Panc1 (cell line): ENCODE data around the gene AFM.

ENCODE experiments used
- POLR2AphosphoS5 ChIP-seq: IDR thresholded peaks from 2 replicates; pipeline ENCODE4 v1.6.1; 2012; ENCODE audit warnings: mild to moderate bottlenecking, low read depth, low read length, moderate library complexity
- TF ChIP-seq, protein P1 (sequence below), 2 experiments: IDR thresholded peaks; 2 replicates each; pipeline ENCODE4 v1.6.1; 2011 to 2012; ENCODE audit warnings: low read depth in 2 of 2, control low read depth in 1 of 2, low read length in 1 of 2, mild to moderate bottlenecking in 1 of 2, moderate library complexity in 1 of 2; ENCODE audit not compliant: insufficient read depth in 1 of 2
- TF ChIP-seq, protein P2 (sequence below): fragments of 450-650 bp; IDR thresholded peaks from 2 replicates; pipeline ENCODE4 v1.5.1; 2017; ENCODE audit warnings: mild to moderate bottlenecking

DNA sequence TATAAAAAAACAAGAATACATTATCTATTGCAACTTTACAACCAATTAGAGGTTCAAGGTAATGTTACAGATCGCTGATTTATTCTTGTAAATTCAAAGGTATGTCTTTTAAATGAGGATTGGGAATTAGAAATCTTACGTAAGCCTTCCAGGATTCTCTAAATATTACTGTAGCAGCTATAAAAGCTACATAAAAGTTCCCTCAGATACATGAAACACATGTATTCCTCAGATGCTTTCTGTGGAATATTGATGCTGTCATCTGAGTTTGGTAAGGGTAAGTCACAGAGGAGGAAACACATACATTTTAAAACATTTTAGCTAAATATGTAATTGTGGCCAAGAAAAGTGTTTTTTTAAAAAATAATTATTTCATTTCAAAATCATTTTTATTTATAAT lies 42.1 kb upstream of the AFM start:
- TF ChIP-seq POLR2AphosphoS5: no peak
- TF ChIP-seq, protein P1, sequence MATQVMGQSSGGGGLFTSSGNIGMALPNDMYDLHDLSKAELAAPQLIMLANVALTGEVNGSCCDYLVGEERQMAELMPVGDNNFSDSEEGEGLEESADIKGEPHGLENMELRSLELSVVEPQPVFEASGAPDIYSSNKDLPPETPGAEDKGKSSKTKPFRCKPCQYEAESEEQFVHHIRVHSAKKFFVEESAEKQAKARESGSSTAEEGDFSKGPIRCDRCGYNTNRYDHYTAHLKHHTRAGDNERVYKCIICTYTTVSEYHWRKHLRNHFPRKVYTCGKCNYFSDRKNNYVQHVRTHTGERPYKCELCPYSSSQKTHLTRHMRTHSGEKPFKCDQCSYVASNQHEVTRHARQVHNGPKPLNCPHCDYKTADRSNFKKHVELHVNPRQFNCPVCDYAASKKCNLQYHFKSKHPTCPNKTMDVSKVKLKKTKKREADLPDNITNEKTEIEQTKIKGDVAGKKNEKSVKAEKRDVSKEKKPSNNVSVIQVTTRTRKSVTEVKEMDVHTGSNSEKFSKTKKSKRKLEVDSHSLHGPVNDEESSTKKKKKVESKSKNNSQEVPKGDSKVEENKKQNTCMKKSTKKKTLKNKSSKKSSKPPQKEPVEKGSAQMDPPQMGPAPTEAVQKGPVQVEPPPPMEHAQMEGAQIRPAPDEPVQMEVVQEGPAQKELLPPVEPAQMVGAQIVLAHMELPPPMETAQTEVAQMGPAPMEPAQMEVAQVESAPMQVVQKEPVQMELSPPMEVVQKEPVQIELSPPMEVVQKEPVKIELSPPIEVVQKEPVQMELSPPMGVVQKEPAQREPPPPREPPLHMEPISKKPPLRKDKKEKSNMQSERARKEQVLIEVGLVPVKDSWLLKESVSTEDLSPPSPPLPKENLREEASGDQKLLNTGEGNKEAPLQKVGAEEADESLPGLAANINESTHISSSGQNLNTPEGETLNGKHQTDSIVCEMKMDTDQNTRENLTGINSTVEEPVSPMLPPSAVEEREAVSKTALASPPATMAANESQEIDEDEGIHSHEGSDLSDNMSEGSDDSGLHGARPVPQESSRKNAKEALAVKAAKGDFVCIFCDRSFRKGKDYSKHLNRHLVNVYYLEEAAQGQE (IDR thresholded peaks at IDR 0.05; ENCODE audit: insufficient read depth in 1 of 2, low read depth in 2 of 2, low read length in 1 of 2): no peak
- TF ChIP-seq, protein P2, sequence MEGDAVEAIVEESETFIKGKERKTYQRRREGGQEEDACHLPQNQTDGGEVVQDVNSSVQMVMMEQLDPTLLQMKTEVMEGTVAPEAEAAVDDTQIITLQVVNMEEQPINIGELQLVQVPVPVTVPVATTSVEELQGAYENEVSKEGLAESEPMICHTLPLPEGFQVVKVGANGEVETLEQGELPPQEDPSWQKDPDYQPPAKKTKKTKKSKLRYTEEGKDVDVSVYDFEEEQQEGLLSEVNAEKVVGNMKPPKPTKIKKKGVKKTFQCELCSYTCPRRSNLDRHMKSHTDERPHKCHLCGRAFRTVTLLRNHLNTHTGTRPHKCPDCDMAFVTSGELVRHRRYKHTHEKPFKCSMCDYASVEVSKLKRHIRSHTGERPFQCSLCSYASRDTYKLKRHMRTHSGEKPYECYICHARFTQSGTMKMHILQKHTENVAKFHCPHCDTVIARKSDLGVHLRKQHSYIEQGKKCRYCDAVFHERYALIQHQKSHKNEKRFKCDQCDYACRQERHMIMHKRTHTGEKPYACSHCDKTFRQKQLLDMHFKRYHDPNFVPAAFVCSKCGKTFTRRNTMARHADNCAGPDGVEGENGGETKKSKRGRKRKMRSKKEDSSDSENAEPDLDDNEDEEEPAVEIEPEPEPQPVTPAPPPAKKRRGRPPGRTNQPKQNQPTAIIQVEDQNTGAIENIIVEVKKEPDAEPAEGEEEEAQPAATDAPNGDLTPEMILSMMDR: no peak
